Astrocyte (in vitro differentiated cells and primary cell): ENCODE data around the gene GFOD1.

Experiments
- CTCF ChIP-seq: IDR thresholded peaks from 2 replicates; pipeline ENCODE4 v1.5.1; 2011; ENCODE audit warnings: low read depth, mild to moderate bottlenecking, inconsistent platforms, low read length, moderate library complexity; ENCODE audit not compliant: insufficient read depth
- EZH2 ChIP-seq: IDR thresholded peaks from 2 replicates; pipeline ENCODE4 v1.6.1; 2012; ENCODE audit warnings: mild to moderate bottlenecking, low read length, inconsistent platforms; ENCODE audit not compliant: insufficient read depth

- TF ChIP-seq EZH2, result no peak
- no peak for TF ChIP-seq CTCF
These were observed 112.0 kb downstream of the GFOD1 start for GRCh38 chr6:13375360-13375878.
